ENCODE data around the gene INO80E.

INO80E gene

GRCh38 chr16:29993191-29993902, 2.7 kb upstream of the INO80E start:
- DNase-seq, result no peak

- DNase-seq, result no peak
Measured at GRCh38 chr16:29993903-29994599, 2.0 kb upstream of the INO80E start.

- no peak for DNase-seq
Measured at GRCh38 chr16:29994600-29995323, 1.3 kb upstream of the INO80E start.

GRCh38 chr16:29995324-29995910, 624 bp upstream of the INO80E start, which contains the start of gene HIRIP3:
Gene HIRIP3 (minus strand): TSS chr16:29995617. CDS start chr16:29995605, 12 bp downstream.
- DNase-seq, result peak; percentile 89

GRCh38 chr16:29996766-29997250, 767 bp downstream of the INO80E start:
- DNase-seq, result no peak

- no peak for DNase-seq
Measured at GRCh38 chr16:29999605-30000004, 3.6 kb downstream of the INO80E start.

- DNase-seq, result no peak
Measured at GRCh38 chr16:30000735-30001631, 4.9 kb downstream of the INO80E start.

GRCh38 chr16:30002614-30003346, 6.7 kb downstream of the INO80E start:
- no peak for DNase-seq

- no peak for DNase-seq
Measured at GRCh38 chr16:30003670-30004423, 7.8 kb downstream of the INO80E start.

- DNase-seq, result no peak
Measured at GRCh38 chr16:30004424-30004776, 8.4 kb downstream of the INO80E start.

- DNase-seq, result no peak
Measured at GRCh38 chr16:30004811-30005242, 8.8 kb downstream of the INO80E start.

- peak; percentile 57 for DNase-seq
Measured at GRCh38 chr16:30005341-30006094, 9.5 kb downstream of the INO80E start.

- no peak for DNase-seq
Measured at GRCh38 chr16:30006095-30006473, 10.0 kb downstream of the INO80E start.

GRCh38 chr16:30006659-30007377, 10.8 kb downstream of the INO80E start:
- DNase-seq, result no peak

- no peak for DNase-seq
Measured at GRCh38 chr16:30007378-30007895, 11.4 kb downstream of the INO80E start.

GRCh38 chr16:30009085-30009862, 13.2 kb downstream of the INO80E start:
- no peak for DNase-seq

GRCh38 chr16:30009990-30010843, 14.2 kb downstream of the INO80E start:
- no peak for DNase-seq
